ENCODE data around the gene SPATC1L. TPM values are rescaled to one million over a fixed set of nuclear protein-coding genes. Genes with fewer than 3 reads are reported as not detected.
"Not testable (repeated sequence)": the region's sequence is repeated elsewhere in the genome, so short reads cannot be mapped to it uniquely, and the experiment has no call there.

Gene SPATC1L
- total RNA-seq, 2 donors from 2014 or later: 10.0 to 11.0 TPM

- DNase-seq: peak; percentile 7
- intact Hi-C loops (cut with DNase I): no loop called here
- no peak for ATAC-seq
Observed at GRCh38 chr21:46206163-46207005, 22.1 kb upstream of the SPATC1L start.

GRCh38 chr21:46205766-46206162 is 21.5 kb upstream of the SPATC1L start:
- ATAC-seq: no peak
- intact Hi-C loops (cut with DNase I): no loop called here
- peak; percentile 12 for DNase-seq

- peak; percentile 10 for DNase-seq
- intact Hi-C loops (cut with DNase I): no loop called here
- ATAC-seq: no peak
Observed at GRCh38 chr21:46205166-46205565, 20.9 kb upstream of the SPATC1L start.

- intact Hi-C loops (cut with DNase I): no loop called here
- DNase-seq (peak; percentile 6), ATAC-seq (no peak)
Observed at GRCh38 chr21:46203203-46203600, 18.9 kb upstream of the SPATC1L start.

GRCh38 chr21:46202592-46203202 is 18.4 kb upstream of the SPATC1L start:
- intact Hi-C loops (cut with DNase I): no loop called here
- DNase-seq (peak; percentile 16), ATAC-seq (peak in 1 of 2 donors; percentile 33)

- intact Hi-C loops (cut with DNase I); DNase-seq; ATAC-seq: not testable (repeated sequence)
Observed at GRCh38 chr21:46200877-46201803, 16.9 kb upstream of the SPATC1L start.

- ATAC-seq: no peak
- DNase-seq: no peak
- intact Hi-C loops (cut with DNase I): no loop called here
Observed at GRCh38 chr21:46199436-46200373, 15.4 kb upstream of the SPATC1L start.

- intact Hi-C loops (cut with DNase I): no loop called here
- no peak for ATAC-seq
- DNase-seq: peak; percentile 5
Observed at GRCh38 chr21:46196733-46197132, 12.5 kb upstream of the SPATC1L start.

- ATAC-seq (no peak), DNase-seq (peak; percentile 7)
- intact Hi-C loops (cut with DNase I): no loop called here
Observed at GRCh38 chr21:46195595-46196195, 11.4 kb upstream of the SPATC1L start.

- DNase-seq: no peak
- intact Hi-C loops (cut with DNase I): no loop called here
- no peak for ATAC-seq
Observed at GRCh38 chr21:46194374-46195334, 10.4 kb upstream of the SPATC1L start.

- ATAC-seq: no peak
- intact Hi-C loops (cut with DNase I): no loop called here
- DNase-seq: no peak
Observed at GRCh38 chr21:46193829-46194373, 9.6 kb upstream of the SPATC1L start.

- ATAC-seq (no peak), DNase-seq (peak; percentile 18)
- intact Hi-C loops (cut with DNase I): no loop called here
Observed at GRCh38 chr21:46191686-46192575, 7.7 kb upstream of the SPATC1L start.

GRCh38 chr21:46191257-46191685 is 7.0 kb upstream of the SPATC1L start:
- DNase-seq: peak; percentile 53
- intact Hi-C loops (cut with DNase I): no loop called here
- peak in 1 of 2 donors; percentile 49 for ATAC-seq

GRCh38 chr21:46190491-46191131 is 6.4 kb upstream of the SPATC1L start:
- intact Hi-C loops (cut with DNase I): no loop called here
- ATAC-seq (no peak), DNase-seq (peak; percentile 10)

GRCh38 chr21:46189959-46190490 is 5.8 kb upstream of the SPATC1L start:
- ATAC-seq (no peak), DNase-seq (peak; percentile 7)
- intact Hi-C loops (cut with DNase I): loop anchor here in 1 of 2 donors (5.0 kb wide), 1 partner anchor 37 kb away; the partner anchor contains the start of gene LSS
